Midbrain (tissue), 1 donor: Measurements from ENCODE around the gene SLC35A2.

ENCODE experiments used
- DNase-seq: peaks from one replicate; lab custom pipeline; 2025; lab: John Stamatoyannopoulos, UW

SLC35A2 gene

GRCh38 chrX:48911412-48912182 lies at the start of gene SLC35A2:
TSS of gene SLC35A2 (minus strand) at chrX:48911646. CDS start at chrX:48911636, 10 bp downstream.
- DNase-seq: peak; percentile 78

GRCh38 chrX:48960291-48960690 lies 48.8 kb upstream of the SLC35A2 start:
- DNase-seq: no peak

- DNase-seq: no peak
Observed at GRCh38 chrX:48958635-48959094, 47.2 kb upstream of the SLC35A2 start.

- peak; percentile 92 for DNase-seq
Observed at GRCh38 chrX:48957827-48958634, 46.6 kb upstream of the SLC35A2 start.

- DNase-seq: peak; percentile 55
Observed at GRCh38 chrX:48957477-48957826, 46.0 kb upstream of the SLC35A2 start, which contains the start of gene OTUD5. TSS of gene OTUD5 (minus strand) at chrX:48957607. CDS start at chrX:48957570, 37 bp downstream.

- no peak for DNase-seq
Observed at GRCh38 chrX:48956728-48957414, 45.4 kb upstream of the SLC35A2 start.

- DNase-seq: no peak
Observed at GRCh38 chrX:48948589-48948988, 37.1 kb upstream of the SLC35A2 start.

- peak; percentile 16 for DNase-seq
Observed at GRCh38 chrX:48945517-48946348, 34.3 kb upstream of the SLC35A2 start.

- no peak for DNase-seq
Observed at GRCh38 chrX:48942895-48943294, 31.4 kb upstream of the SLC35A2 start.

GRCh38 chrX:48940404-48940955 lies 29.0 kb upstream of the SLC35A2 start:
- no peak for DNase-seq

- no peak for DNase-seq
Observed at GRCh38 chrX:48939524-48940228, 28.2 kb upstream of the SLC35A2 start.

GRCh38 chrX:48938721-48939425 lies 27.4 kb upstream of the SLC35A2 start:
- DNase-seq: no peak

GRCh38 chrX:48937054-48937907 lies 25.8 kb upstream of the SLC35A2 start:
- DNase-seq: no peak

- DNase-seq: no peak
Observed at GRCh38 chrX:48936429-48937053, 25.1 kb upstream of the SLC35A2 start.

GRCh38 chrX:48935301-48935670 lies 23.8 kb upstream of the SLC35A2 start:
- DNase-seq: no peak

- no peak for DNase-seq
Observed at GRCh38 chrX:48934581-48935300, 23.3 kb upstream of the SLC35A2 start.

- no peak for DNase-seq
Observed at GRCh38 chrX:48933757-48934156, 22.3 kb upstream of the SLC35A2 start.
